Measurements from ENCODE around the gene GPC6.

GRCh38 chr13:93620181-93620765, 393.7 kb downstream of the GPC6 start:
- TF ChIP-seq CTCF (conservative IDR thresholded peaks at IDR 0.05) = no peak
- no peak for TF ChIP-seq EZH2 (IDR thresholded peaks at IDR 0.05; ENCODE audit: low read depth)
